Measurements from ENCODE around the gene LRRC46.

DNA sequence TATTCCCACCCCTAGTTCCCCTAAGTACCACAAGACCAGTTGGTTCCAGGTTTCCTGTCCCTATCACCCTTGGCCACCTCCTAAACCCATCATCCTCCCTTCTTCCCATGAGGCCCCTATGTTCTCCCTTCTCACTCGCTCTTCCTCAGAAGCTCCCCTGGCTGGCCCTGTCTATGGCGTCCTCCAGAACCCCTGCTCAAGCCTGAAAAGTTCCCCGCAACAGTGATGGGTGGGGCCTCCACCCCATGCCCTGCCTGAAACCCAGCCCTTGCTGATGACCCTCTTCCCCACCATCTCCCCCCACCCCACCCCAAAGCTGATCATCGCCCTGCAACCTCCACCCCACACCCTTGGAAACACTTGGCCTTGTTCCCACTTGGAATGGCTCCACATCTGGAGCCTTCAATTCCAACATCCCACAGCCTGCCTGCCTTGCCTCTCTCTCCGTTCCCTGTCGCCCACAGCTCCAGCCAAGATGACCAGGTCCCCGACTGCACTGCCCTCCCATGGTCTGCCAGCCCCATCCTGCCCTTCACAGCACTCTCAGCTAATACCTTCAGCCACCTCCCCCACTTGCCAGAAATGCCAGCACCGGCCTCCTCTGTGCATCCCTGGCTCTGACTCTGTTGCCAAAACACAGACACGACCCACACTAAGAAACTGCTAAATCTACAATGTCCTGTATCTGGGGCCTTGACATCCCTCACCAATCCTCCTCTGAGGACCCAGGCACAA, 20.4 kb upstream of the LRRC46 start:
- TF ChIP-seq POLR2A (IDR thresholded peaks at IDR 0.05): no peak
- TF ChIP-seq, protein P1, sequence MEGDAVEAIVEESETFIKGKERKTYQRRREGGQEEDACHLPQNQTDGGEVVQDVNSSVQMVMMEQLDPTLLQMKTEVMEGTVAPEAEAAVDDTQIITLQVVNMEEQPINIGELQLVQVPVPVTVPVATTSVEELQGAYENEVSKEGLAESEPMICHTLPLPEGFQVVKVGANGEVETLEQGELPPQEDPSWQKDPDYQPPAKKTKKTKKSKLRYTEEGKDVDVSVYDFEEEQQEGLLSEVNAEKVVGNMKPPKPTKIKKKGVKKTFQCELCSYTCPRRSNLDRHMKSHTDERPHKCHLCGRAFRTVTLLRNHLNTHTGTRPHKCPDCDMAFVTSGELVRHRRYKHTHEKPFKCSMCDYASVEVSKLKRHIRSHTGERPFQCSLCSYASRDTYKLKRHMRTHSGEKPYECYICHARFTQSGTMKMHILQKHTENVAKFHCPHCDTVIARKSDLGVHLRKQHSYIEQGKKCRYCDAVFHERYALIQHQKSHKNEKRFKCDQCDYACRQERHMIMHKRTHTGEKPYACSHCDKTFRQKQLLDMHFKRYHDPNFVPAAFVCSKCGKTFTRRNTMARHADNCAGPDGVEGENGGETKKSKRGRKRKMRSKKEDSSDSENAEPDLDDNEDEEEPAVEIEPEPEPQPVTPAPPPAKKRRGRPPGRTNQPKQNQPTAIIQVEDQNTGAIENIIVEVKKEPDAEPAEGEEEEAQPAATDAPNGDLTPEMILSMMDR (IDR thresholded peaks at IDR 0.05): no peak
